Activated CD8-positive, alpha-beta memory T cell treated with anti-CD3 and anti-CD28 coated beads, Interleukin-2, amount 50 U/mL, for 1 hour (primary cell): ENCODE measurements around the gene COL17A1.

Experiments
- DNase-seq: peaks from one replicate; pipeline ENCODE4 v3.0.0-alpha.2; 2020; ENCODE audit errors: extremely low read depth

The COL17A1 gene

GRCh38 chr10:104049504-104050250 is 36.0 kb downstream of the COL17A1 start:
- no peak for DNase-seq

- DNase-seq, result no peak
Observed at GRCh38 chr10:104046651-104047050, 39.0 kb downstream of the COL17A1 start.

GRCh38 chr10:104045151-104046089 is 40.3 kb downstream of the COL17A1 start:
- DNase-seq, result no peak

- DNase-seq, result no peak
Observed at GRCh38 chr10:104043854-104044253, 41.8 kb downstream of the COL17A1 start.

GRCh38 chr10:104043185-104043830 is 42.4 kb downstream of the COL17A1 start:
- no peak for DNase-seq

- no peak for DNase-seq
Observed at GRCh38 chr10:104041891-104042535, 43.7 kb downstream of the COL17A1 start.

GRCh38 chr10:104040862-104041789 is 44.6 kb downstream of the COL17A1 start:
- no peak for DNase-seq

- no peak for DNase-seq
Observed at GRCh38 chr10:104040382-104040781, 45.3 kb downstream of the COL17A1 start.

GRCh38 chr10:104038958-104039752 is 46.5 kb downstream of the COL17A1 start:
- DNase-seq, result no peak

- no peak for DNase-seq
Observed at GRCh38 chr10:104038537-104038936, 47.1 kb downstream of the COL17A1 start.

- no peak for DNase-seq
Observed at GRCh38 chr10:104037261-104037951, 48.3 kb downstream of the COL17A1 start.

GRCh38 chr10:104036518-104037260 is 49.0 kb downstream of the COL17A1 start:
- no peak for DNase-seq

GRCh38 chr10:104036069-104036384 is 49.7 kb downstream of the COL17A1 start:
- no peak for DNase-seq

GRCh38 chr10:104035194-104036068 is 50.2 kb downstream of the COL17A1 start:
- DNase-seq, result no peak

- DNase-seq, result no peak
Observed at GRCh38 chr10:104034401-104035193, 51.1 kb downstream of the COL17A1 start.

GRCh38 chr10:104033966-104034365 is 51.7 kb downstream of the COL17A1 start:
- no peak for DNase-seq

GRCh38 chr10:104033401-104033930 is 52.2 kb downstream of the COL17A1 start:
- no peak for DNase-seq
